ENCODE data around the gene FGD6.
"Not testable (repeated sequence)": the region's sequence is repeated elsewhere in the genome, so short reads cannot be mapped to it uniquely, and the experiment has no call there.

FGD6 gene

DNA sequence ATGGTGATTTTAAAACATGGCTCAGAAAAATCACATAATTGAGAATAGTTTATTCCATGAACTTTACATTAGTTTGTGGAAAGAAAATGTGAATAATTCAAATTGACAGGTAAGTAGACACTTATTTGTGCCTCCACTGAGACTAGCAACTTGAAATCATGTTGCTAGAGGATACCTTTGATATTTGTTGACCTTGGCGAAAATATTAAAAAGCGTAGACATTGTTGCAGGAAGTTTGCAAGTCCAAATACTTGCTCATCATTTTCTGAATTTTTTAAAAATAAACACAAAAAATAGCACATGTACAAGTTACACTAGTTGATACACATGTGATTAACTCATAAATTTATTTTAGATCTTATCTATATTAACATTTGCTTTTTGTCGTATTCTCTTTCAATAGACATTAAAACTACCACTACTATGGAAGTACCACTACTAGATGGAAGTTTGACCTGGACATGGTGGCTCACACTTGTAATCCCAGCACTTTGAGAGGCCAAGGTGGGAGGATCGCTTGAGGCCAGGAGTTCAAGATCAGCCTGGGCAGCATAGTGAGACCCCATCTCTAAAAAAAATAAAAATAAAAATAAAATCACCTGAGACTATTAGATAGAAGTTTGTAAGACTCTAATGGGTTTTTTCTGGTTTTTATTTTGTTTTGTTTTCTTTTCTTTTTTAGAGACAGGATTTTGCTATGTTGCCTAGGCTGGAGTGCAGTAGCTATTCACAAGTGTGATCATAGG is 24.7 kb upstream of the FGD6 start:
- no peak for DNase-seq (ENCODE audit: low spot score)
- no peak overlapping the region for H3K27ac ChIP-seq

DNA sequence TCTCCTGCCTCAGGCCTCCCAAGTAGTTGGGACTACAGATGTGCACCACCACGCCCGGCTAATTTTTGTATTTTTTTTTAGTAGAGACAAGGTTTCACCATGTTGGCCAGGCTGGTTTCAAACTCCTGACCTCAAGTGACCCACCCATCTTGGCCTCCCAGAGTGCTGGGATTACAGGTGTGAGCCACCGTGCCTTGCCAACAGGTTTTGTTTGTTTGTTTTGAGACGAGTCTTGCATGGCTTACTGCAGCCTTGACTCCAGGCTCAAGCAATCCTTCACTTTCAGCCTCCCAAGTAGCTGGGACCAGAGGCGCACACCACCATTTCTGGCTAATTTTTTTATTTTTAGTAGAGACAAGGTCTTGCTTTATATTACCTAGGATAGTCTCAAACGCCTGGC is 23.9 kb upstream of the FGD6 start:
- Histone ChIP-seq H3K4me3 (peak overlapping the region; percentile 10), H3K27ac (peak overlapping the region; percentile 70 to 75)
- not testable (repeated sequence) for DNase-seq (ENCODE audit: low spot score)

More for the DNA sequence above, 24.7 kb upstream of the FGD6 start:
- TF ChIP-seq, protein P1, sequence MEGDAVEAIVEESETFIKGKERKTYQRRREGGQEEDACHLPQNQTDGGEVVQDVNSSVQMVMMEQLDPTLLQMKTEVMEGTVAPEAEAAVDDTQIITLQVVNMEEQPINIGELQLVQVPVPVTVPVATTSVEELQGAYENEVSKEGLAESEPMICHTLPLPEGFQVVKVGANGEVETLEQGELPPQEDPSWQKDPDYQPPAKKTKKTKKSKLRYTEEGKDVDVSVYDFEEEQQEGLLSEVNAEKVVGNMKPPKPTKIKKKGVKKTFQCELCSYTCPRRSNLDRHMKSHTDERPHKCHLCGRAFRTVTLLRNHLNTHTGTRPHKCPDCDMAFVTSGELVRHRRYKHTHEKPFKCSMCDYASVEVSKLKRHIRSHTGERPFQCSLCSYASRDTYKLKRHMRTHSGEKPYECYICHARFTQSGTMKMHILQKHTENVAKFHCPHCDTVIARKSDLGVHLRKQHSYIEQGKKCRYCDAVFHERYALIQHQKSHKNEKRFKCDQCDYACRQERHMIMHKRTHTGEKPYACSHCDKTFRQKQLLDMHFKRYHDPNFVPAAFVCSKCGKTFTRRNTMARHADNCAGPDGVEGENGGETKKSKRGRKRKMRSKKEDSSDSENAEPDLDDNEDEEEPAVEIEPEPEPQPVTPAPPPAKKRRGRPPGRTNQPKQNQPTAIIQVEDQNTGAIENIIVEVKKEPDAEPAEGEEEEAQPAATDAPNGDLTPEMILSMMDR (IDR thresholded peaks at IDR 0.05) = no peak
- no peak overlapping the region for H3K4me3 ChIP-seq

DNA sequence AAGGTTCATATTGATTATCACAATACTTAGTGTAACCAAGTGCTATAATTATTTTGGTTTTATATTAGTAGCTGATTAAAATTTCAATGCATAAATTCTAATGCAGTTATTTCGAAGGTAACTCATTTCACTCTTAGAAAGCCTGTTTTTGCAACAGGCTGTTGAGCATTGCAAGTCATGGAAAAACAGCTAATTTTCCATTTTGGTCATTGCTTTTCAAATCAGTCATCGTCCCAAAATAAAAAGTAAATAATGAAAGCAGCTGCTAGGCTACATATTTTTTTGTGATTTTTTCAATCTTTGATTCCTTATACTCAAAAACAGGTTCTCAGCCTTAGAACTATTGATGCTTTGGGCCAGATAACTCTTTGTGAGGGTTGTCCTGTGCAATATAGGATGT is 23.3 kb upstream of the FGD6 start:
- TF ChIP-seq, protein P1 (IDR thresholded peaks at IDR 0.05) = no peak
- peak overlapping the region; percentile 70 to 75 for H3K27ac ChIP-seq
- H3K4me3 ChIP-seq = peak overlapping the region; percentile 10
- DNase-seq (ENCODE audit: low spot score) = no peak

DNA sequence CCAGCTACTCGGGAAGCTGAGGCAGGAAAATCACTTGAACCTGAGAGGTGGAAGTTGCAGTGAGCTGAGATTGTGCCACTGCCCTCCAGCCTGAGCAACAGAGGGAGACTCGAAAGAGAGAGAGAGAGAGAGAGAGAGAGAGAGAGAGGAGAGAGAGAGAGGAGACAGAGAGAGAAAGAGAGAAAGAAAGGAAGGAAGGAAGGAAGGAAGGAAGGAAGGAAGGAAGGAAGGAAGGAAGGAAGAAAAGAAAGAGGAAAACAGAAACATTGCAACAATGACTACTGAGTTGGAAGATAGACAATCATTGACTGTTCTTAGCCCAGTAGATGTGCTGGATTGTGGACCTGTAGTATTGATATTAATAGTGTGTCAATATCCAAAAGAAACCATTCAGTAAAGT is 22.6 kb upstream of the FGD6 start:
- peak overlapping the region; percentile 43 to 70 for H3K27ac ChIP-seq
- not testable (repeated sequence) for H3K4me3 ChIP-seq; DNase-seq (ENCODE audit: low spot score)

DNA sequence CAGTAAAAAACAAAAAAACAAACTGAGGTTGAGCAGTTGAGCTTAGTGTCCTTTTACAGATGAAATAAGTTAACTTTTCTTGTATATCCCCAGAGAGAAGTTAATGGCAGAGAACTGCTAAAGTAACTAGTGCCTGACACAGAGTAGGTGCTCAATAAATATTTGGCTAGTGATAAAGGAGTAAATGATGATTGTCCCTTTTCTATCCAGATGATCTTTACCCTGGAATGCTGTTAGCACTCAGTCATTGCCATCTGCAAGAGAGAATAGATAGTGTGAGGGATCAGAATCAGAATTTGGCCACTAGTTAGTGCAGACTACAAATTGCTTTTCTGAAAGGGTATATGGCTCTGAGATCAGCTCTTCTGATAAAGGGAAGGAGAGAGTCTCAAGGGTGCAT is 21.9 kb upstream of the FGD6 start:
- no peak overlapping the region for H3K4me3 ChIP-seq
- DNase-seq (ENCODE audit: low spot score) = no peak
- TF ChIP-seq, protein P1 (IDR thresholded peaks at IDR 0.05) = no peak
- peak overlapping the region in 1 of 2 donors; percentile 70 for H3K27ac ChIP-seq

DNA sequence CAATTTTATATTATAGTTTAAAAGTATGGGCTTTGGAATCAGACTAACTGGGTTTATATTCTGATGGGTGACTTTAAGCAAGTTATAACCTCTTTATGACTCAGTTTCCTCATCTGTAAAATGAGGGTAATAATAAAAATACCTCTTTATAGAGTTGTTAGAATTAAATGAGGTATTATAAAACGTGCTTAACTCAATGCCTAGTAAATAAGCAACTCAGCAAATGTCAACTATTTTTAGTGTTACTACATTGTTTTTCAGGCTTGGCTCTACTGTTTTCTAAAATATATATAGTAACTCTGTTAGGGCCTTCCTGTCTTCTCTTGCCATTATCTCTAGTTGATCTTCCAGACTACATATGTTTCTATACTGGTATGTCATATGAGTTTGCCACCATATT is 20.9 kb upstream of the FGD6 start:
- Histone ChIP-seq H3K4me3 (no peak overlapping the region), H3K27ac (no peak overlapping the region)
- TF ChIP-seq, protein P1 (IDR thresholded peaks at IDR 0.05) = no peak
- no peak for DNase-seq (ENCODE audit: low spot score)

DNA sequence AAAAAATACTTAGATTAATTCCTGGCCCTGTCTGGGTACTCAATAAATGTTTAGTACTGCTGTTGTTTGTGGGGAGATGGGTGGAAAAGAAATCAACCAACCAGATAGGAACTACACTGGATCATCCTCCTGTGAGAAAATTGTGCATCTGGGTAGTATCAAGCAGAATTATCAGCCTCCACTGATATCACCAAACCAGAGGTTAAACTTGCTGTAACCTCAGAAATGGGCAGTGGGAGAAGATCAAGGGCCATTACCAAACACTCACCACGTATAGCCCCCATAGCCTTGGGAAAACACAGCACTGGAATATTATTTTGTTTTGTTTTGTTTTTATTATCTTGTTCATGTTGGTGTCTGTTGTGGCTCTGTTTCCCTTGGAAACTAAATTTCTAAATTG is 20.0 kb upstream of the FGD6 start:
- H3K27ac ChIP-seq = no peak overlapping the region
- H3K4me3 ChIP-seq = no peak overlapping the region
- TF ChIP-seq, protein P1 (IDR thresholded peaks at IDR 0.05) = no peak
- no peak for DNase-seq (ENCODE audit: low spot score)

DNA sequence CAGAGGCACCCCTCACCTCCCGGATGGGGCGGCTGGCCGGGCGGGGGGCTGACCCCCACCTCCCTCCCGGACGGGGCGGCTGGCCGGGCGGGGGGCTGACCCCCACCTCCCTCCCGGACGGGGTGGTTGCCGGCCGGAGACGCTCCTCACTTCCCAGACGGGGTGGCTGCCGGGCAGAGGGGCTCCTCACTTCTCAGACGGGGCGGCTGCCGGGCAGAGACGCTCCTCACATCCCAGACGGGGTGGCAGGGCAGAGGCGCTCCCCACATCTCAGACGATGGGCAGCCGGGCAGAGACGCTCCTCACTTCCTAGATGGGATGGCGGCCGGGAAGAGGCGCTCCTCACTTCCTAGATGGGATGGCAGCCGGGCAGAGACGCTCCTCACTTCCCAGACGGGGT is 18.4 kb upstream of the FGD6 start:
- H3K27ac ChIP-seq; DNase-seq (ENCODE audit: low spot score); H3K4me3 ChIP-seq: not testable (repeated sequence)

DNA sequence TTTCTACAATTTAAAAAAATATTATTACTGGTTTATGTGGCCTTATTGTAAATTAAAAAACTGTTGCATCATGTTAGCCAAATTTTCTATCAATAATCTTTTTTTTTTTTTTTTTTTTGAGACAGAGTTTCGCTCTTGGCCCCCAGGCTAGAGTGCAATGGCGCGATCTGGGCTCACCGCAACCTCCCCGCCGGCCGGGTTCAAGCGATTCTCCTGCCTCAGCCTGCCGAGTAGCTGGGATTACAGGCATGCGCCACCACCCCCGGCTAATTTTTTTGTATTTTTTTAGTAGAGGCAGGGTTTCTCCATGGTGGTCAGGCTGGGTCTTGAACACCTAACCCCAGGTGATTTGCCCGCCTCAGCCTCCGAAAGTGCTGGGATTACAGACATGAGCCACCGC is 16.9 kb upstream of the FGD6 start:
- H3K4me3 ChIP-seq; H3K27ac ChIP-seq; DNase-seq (ENCODE audit: low spot score): not testable (repeated sequence)

Measured in coronary artery (tissue), 2 donors.